ENCODE results near the gene ME2. TPM values are rescaled to one million over a fixed set of nuclear protein-coding genes. Genes with fewer than 3 reads are reported as not detected.

ME2 gene
- total and polyA plus RNA-seq, 2 donors (not counting 1 experiment from before 2014, with no cell fraction given), result 28.4 to 57.8 TPM

GRCh38 chr18:50911006-50911405, 32.1 kb downstream of the ME2 start:
- Mint-ChIP-seq H3K27ac (no peak overlapping the region), H3K27me3 (no peaks in the 10 kb centered on the region), H3K4me3 (no peak overlapping the region), H3K4me1 (peaks cover 2% of the 10 kb centered on the region), H3K9me3 (ENCODE audit: insufficient read depth) (peaks cover 1% of the 10 kb centered on the region)
- no peak overlapping the region for H3K4me3 ChIP-seq (ENCODE audit: control extremely low read depth in 1 of 5, extremely low read depth in 1 of 5, insufficient read depth in 1 of 5, low read depth in 2 of 5, low read length in 4 of 5)
- H3K27me3 ChIP-seq (replicated peaks in 1 of 4; ENCODE audit: control extremely low read depth in 1 of 4, control insufficient read depth in 3 of 4, insufficient read depth in 4 of 4, low read length in 3 of 4), result no peaks in the 10 kb centered on the region
- no peaks in the 10 kb centered on the region for H3K4me1 ChIP-seq (ENCODE audit: control insufficient read depth in 2 of 2, insufficient read depth in 2 of 2, low read length in 2 of 2)
- ATAC-seq (ENCODE audit: low read depth) (no peak), DNase-seq (no peak)
- CTCF ChIA-PET, result interaction anchor here (0.9 to 1.4 kb wide), 3 partner anchors 11 to 140 kb away, joined by 3 to 4 read pairs (median 4); partner anchors contain the start of gene MRO
- POLR2A ChIA-PET, result no interaction called here
- no peak for TF ChIP-seq CTCF (IDR thresholded peaks at IDR 0.05)
- no peak for TF ChIP-seq EZH2 (IDR thresholded peaks at IDR 0.05; ENCODE audit: borderline replicate concordance, insufficient read depth, low read depth, low read length, poor library complexity, severe bottlenecking)
- no peak overlapping the region for H2AFZ ChIP-seq (ENCODE audit: insufficient read depth, low read depth, low read length, poor library complexity, severe bottlenecking)
- H3K27ac ChIP-seq (ENCODE audit: low read length in 2 of 2), result no peak overlapping the region
- H4K20me1 ChIP-seq (ENCODE audit: control insufficient read depth, insufficient read depth, low read length, poor library complexity, severe bottlenecking), result no peaks in the 10 kb centered on the region
- H3K79me2 ChIP-seq (ENCODE audit: control insufficient read depth, insufficient read depth, low read length), result no peaks in the 10 kb centered on the region
- no peak overlapping the region for H3K4me2 ChIP-seq (replicated peaks; ENCODE audit: low read depth, low read length, poor library complexity, severe bottlenecking)
- H3K9ac ChIP-seq (ENCODE audit: low read length), result no peak overlapping the region
- peaks cover 0 to 7% (median 3%) of the 10 kb centered on the region in 3 donors for H3K9me3 ChIP-seq (ENCODE audit: control extremely low read depth in 1 of 3, control insufficient read depth in 2 of 3, insufficient read depth in 1 of 3, low read length in 2 of 3)
- WGBS (ENCODE audit: insufficient coverage), result no CpG with 5 or more reads among the region's 1 CpG
- H3K36me3 ChIP-seq (replicated peaks in 1 of 2; ENCODE audit: control extremely low read depth in 1 of 2, control insufficient read depth in 1 of 2, extremely low read depth in 1 of 2, insufficient read depth in 2 of 2, low read length in 1 of 2), result peaks cover 9 to 43% of the 10 kb centered on the region in 2 experiments
- intact Hi-C loops (cut with micrococcal nuclease), result no loop called here

GRCh38 chr18:50917021-50917420, 38.1 kb downstream of the ME2 start:
- ChIA-PET POLR2A (no interaction called here), CTCF (no interaction called here)
- intact Hi-C loops (cut with micrococcal nuclease), result no loop called here
- Mint-ChIP-seq H3K27ac (no peak overlapping the region), H3K4me1 (peaks cover 2% of the 10 kb centered on the region), H3K27me3 (no peaks in the 10 kb centered on the region), H3K9me3 (ENCODE audit: insufficient read depth) (no peaks in the 10 kb centered on the region), H3K4me3 (no peak overlapping the region)
- Histone ChIP-seq H3K27ac (ENCODE audit: low read length in 2 of 2) (no peak overlapping the region), H3K79me2 (ENCODE audit: control insufficient read depth, insufficient read depth, low read length) (no peaks in the 10 kb centered on the region), H3K9me3 (ENCODE audit: control extremely low read depth in 1 of 3, control insufficient read depth in 2 of 3, insufficient read depth in 1 of 3, low read length in 2 of 3) (no peaks in the 10 kb centered on the region), H4K20me1 (ENCODE audit: control insufficient read depth, insufficient read depth, low read length, poor library complexity, severe bottlenecking) (no peaks in the 10 kb centered on the region), H3K4me1 (ENCODE audit: control insufficient read depth in 2 of 2, insufficient read depth in 2 of 2, low read length in 2 of 2) (no peaks in the 10 kb centered on the region), H3K36me3 (replicated peaks in 1 of 2; ENCODE audit: control extremely low read depth in 1 of 2, control insufficient read depth in 1 of 2, extremely low read depth in 1 of 2, insufficient read depth in 2 of 2, low read length in 1 of 2) (peaks cover 0 to 42% of the 10 kb centered on the region in 2 experiments), H3K4me2 (replicated peaks; ENCODE audit: low read depth, low read length, poor library complexity, severe bottlenecking) (no peak overlapping the region), H2AFZ (ENCODE audit: insufficient read depth, low read depth, low read length, poor library complexity, severe bottlenecking) (no peak overlapping the region), H3K4me3 (ENCODE audit: control extremely low read depth in 1 of 5, extremely low read depth in 1 of 5, insufficient read depth in 1 of 5, low read depth in 2 of 5, low read length in 4 of 5) (no peak overlapping the region), H3K27me3 (replicated peaks in 1 of 4; ENCODE audit: control extremely low read depth in 1 of 4, control insufficient read depth in 3 of 4, insufficient read depth in 4 of 4, low read length in 3 of 4) (no peaks in the 10 kb centered on the region), H3K9ac (ENCODE audit: low read length) (no peak overlapping the region)
- WGBS (ENCODE audit: insufficient coverage), result no CpG with 5 or more reads among the region's 1 CpG
- ATAC-seq (ENCODE audit: low read depth) (no peak), DNase-seq (no peak)
- TF ChIP-seq EZH2 (IDR thresholded peaks at IDR 0.05; ENCODE audit: borderline replicate concordance, insufficient read depth, low read depth, low read length, poor library complexity, severe bottlenecking) (no peak), CTCF (IDR thresholded peaks at IDR 0.05) (no peak)

Data from B cell (primary cell).